HL-60/S4 treated with retinoic acid at 250 ng/mL for 4 days and 3 days (cell line): Measurements from ENCODE around the gene SBNO1.
"Not testable (repeated sequence)": the region's sequence is repeated elsewhere in the genome, so short reads cannot be mapped to it uniquely, and the experiment has no call there.

ENCODE experiments used
- in situ Hi-C: fragments of 300-500 bp; cut with MboI; formaldehyde crosslinking; loops from 2 replicates; pipeline ENCODE4 v1.7.0; 2022; ENCODE audit warnings: low sequenced_read_pairs

The SBNO1 gene

GRCh38 chr12:123351349-123351748 lies 13.3 kb downstream of the SBNO1 start:
- in situ Hi-C loops: no loop called here

DNA sequence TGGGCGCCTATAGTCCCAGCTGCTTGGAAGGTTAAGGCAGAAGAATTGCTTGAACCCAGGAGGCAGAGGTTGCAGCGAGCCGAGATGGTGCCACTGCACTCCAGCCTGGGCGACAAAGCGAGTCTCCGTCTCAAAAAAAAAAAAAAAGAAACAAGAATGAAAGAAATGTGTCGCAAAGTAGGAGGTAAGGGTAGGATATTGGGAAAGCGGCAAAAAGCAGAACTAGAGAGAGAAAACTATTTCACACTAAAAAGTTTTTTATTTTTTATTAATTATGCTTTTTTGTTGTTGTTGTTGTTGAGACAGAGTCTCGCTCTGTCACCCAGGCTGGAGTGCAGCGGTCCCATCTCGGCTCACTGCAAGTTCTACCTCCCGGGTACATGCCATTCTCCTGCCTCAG lies 17.7 kb downstream of the SBNO1 start:
- in situ Hi-C loops: no loop called here

- in situ Hi-C loops: no loop called here
Measured at GRCh38 chr12:123344086-123344485, 20.6 kb downstream of the SBNO1 start.

- in situ Hi-C loops: no loop called here
Measured at GRCh38 chr12:123337070-123337469, 27.6 kb downstream of the SBNO1 start.

- in situ Hi-C loops: no loop called here
Measured at GRCh38 chr12:123336530-123336929, 28.1 kb downstream of the SBNO1 start.

- in situ Hi-C loops: no loop called here
Measured at GRCh38 chr12:123335490-123335889, 29.2 kb downstream of the SBNO1 start.

- in situ Hi-C loops: no loop called here
Measured at GRCh38 chr12:123329799-123330198, 34.8 kb downstream of the SBNO1 start.

DNA sequence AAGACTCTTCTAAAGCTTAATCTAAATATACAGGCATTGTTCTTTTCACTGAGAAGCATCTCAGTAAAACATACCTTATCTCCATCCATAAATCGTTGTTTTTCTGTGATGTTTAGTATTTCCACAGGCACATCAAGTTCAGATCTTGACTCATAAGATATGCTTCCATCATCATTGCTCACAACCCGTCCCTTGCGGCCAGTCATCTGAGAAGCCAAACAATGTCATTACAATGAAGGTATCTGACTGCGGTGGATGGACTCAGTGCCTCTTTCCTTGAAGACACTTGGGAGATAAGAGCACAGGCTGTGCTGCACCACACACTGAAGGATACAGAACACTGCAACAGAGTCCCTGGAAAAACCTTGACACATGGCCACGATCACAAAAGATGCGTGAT lies 44.8 kb downstream of the SBNO1 start:
- in situ Hi-C loops: no loop called here

- in situ Hi-C loops: no loop called here
Measured at GRCh38 chr12:123319273-123319672, 45.4 kb downstream of the SBNO1 start.

GRCh38 chr12:123313046-123313445 lies 51.6 kb downstream of the SBNO1 start:
- in situ Hi-C loops: not testable (repeated sequence)

- in situ Hi-C loops: no loop called here
Measured at GRCh38 chr12:123306200-123306599, 58.4 kb downstream of the SBNO1 start.

DNA sequence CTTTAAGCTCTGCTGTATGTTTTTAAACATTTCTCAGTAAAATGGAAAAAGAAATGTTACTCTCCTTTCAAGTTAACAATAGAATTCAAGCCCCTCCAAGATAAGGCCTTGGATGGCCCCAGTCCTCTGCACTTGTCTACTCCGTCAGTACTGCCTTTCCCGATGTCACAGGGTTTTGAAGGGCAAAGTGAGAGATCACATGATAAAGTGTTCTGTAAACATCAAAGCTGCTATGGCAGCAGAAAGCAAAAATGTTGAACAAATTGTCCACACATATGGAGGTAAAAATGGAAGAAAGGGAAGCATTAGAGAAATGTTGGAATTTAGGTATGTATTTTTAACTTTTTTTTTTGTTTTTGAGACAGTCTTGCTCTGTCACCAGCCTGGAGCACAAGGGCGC lies 59.5 kb downstream of the SBNO1 start:
- in situ Hi-C loops: no loop called here

GRCh38 chr12:123293178-123293760 lies 71.4 kb downstream of the SBNO1 start:
- in situ Hi-C loops: no loop called here

GRCh38 chr12:123289911-123290310 lies 74.7 kb downstream of the SBNO1 start:
- in situ Hi-C loops: no loop called here

- in situ Hi-C loops: no loop called here
Measured at GRCh38 chr12:123288751-123289346, 75.8 kb downstream of the SBNO1 start.

DNA sequence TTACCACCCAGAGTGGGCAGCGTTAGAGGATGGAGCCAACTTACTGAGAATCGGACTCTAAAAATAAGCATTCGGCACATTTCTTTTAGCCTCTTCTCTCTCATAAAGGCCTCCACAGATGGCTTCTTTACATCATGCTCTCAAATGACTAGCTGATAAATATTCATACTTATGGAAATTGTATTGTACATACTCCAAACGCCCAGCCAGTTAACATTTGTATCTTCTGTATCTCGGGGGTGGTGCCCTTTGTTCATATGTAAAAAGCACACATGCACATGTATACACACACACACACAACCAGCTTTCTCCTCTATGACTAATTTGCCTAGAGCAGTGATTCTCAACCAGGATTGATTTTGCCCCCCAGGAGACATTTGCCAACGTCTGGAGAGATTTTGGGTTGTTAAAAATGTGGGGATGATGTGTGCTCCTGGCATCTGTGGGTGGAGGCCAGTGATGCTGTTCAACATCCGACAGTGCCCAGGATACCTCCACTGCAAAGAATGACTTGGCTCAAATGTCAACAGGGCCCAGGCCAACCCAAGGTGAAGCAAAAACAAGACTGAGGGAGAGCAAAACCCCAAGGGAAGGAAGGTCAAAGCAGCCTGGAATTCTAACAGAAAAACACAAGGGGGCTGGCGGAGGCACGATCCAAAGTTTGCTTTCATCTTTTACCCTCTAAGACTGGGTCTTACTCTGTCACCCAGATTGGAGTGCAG lies 77.8 kb downstream of the SBNO1 start:
- in situ Hi-C loops: no loop called here

DNA sequence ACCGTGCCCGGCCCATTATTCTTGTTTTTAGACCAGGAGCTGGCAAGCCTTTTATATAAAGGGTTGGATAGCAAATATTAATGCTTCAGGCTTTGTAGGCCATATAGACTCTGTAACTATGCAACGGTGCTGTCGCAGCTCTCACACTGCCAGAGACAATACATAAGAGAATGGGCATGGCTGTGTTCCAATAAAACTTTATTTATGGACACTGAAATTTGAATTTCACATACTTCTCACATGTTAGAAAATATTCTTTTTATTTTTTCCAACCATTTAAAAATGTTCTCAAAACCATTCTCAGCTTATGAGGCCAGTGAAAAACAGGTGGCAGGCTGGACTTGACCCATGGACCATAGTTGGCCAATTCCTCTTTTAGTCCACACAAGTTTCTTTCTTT lies 80.0 kb downstream of the SBNO1 start:
- in situ Hi-C loops: no loop called here

- in situ Hi-C loops: no loop called here
Measured at GRCh38 chr12:123283461-123283860, 81.2 kb downstream of the SBNO1 start.

GRCh38 chr12:123282111-123282510 lies 82.5 kb downstream of the SBNO1 start:
- in situ Hi-C loops: no loop called here

- in situ Hi-C loops: no loop called here
Measured at GRCh38 chr12:123280971-123281370, 83.7 kb downstream of the SBNO1 start.

DNA sequence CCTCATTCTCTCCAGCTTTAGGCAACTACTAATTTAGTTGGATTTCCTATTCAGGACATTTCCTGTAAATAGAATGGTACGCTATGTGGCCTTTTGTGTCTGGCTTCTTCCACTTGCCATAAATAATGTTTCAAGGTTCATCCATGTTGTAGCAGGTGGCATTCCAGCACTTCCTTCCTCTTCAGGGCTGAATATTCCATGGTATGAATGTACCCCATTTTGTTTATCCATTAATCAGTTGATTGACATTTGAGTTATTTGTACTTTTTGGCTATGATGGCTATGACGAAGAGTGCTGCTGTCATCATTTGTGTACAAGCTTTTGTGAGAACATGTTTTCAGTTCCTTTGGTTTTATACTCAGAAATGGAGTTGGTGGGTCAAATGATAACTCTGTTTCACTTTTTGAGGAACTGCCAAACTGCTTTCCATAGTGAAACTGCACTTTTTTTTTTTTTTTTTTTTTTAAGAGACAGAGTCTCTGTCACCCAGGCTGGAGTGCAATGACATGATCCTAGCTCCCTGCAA lies 86.5 kb downstream of the SBNO1 start:
- in situ Hi-C loops: no loop called here

- in situ Hi-C loops: no loop called here
Measured at GRCh38 chr12:123273166-123273565, 91.5 kb downstream of the SBNO1 start.
